PC-9 (cell line): ENCODE measurements around the gene PAX9.

Experiments
- EZH2 ChIP-seq: fragments of 200-600 bp; sonication (generic); IDR thresholded peaks from 2 replicates; pipeline ENCODE4 v1.8.0; 2017; ENCODE audit warnings: antibody characterized with exemption, low read depth
- TF ChIP-seq, protein P1 (sequence below): fragments of 200-600 bp; sonication (generic); conservative IDR thresholded peaks from 2 replicates; pipeline ENCODE4 v1.6.1; 2017; ENCODE audit warnings: mixed run types, antibody characterized with exemption, mild to moderate bottlenecking, moderate library complexity

GRCh38 chr14:36667679-36668078 lies 6.0 kb downstream of the PAX9 start:
- TF ChIP-seq EZH2 = no peak
- TF ChIP-seq, protein P1, sequence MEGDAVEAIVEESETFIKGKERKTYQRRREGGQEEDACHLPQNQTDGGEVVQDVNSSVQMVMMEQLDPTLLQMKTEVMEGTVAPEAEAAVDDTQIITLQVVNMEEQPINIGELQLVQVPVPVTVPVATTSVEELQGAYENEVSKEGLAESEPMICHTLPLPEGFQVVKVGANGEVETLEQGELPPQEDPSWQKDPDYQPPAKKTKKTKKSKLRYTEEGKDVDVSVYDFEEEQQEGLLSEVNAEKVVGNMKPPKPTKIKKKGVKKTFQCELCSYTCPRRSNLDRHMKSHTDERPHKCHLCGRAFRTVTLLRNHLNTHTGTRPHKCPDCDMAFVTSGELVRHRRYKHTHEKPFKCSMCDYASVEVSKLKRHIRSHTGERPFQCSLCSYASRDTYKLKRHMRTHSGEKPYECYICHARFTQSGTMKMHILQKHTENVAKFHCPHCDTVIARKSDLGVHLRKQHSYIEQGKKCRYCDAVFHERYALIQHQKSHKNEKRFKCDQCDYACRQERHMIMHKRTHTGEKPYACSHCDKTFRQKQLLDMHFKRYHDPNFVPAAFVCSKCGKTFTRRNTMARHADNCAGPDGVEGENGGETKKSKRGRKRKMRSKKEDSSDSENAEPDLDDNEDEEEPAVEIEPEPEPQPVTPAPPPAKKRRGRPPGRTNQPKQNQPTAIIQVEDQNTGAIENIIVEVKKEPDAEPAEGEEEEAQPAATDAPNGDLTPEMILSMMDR = no peak
